OCI-LY3 (cell line): Measurements from ENCODE around the gene PIH1D1.
A peak's percentile ranks its signal among the peaks of the same experiment; 100 is the strongest.

ENCODE experiments used
- H2AFZ ChIP-seq: fragments of 200-600, 300-600 bp; shearing (Covaris generic); 2 replicates; pipeline ENCODE4 v1.6.0; 2014; ENCODE audit warnings: antibody characterized with exemption, low read depth, low read length
- H3K27ac ChIP-seq: fragments of 200-600, 300-600 bp; sonication (generic); 2 replicates; pipeline ENCODE4 v1.5.1; 2014; ENCODE audit warnings: mild to moderate bottlenecking, low read length, moderate library complexity, mixed read lengths
- H3K27me3 ChIP-seq: fragments of 200-600, 300-600 bp; sonication (generic); 2 replicates; pipeline ENCODE4 v1.6.1; 2014; ENCODE audit warnings: low read depth, low read length, mixed read lengths
- H3K36me3 ChIP-seq: fragments of 200-600, 300-600 bp; sonication (generic); replicated peaks from 2 replicates; pipeline ENCODE3; 2014; ENCODE audit warnings: low read depth, low read length, mixed read lengths
- H3K4me1 ChIP-seq: fragments of 300-600, 200-600 bp; sonication (generic); 2 replicates; pipeline ENCODE4 v1.6.1; 2014; ENCODE audit warnings: low read length, mixed read lengths
- H3K4me2 ChIP-seq: fragments of 200-600, 300-600 bp; sonication (generic); 2 replicates; pipeline ENCODE4 v1.6.1; 2014; ENCODE audit warnings: low read length, mixed read lengths
- H3K4me3 ChIP-seq: fragments of 300-600, 200-600 bp; sonication (generic); 2 replicates; pipeline ENCODE4 v1.5.1; 2014; ENCODE audit warnings: antibody characterized with exemption, mild to moderate bottlenecking, low read length, moderate library complexity
- H3K79me2 ChIP-seq: fragments of 300-600, 200-600 bp; shearing (Covaris generic); 2 replicates; pipeline ENCODE4 v1.6.1; 2014; ENCODE audit warnings: mild to moderate bottlenecking, low read length, mixed read lengths
- H3K9ac ChIP-seq: fragments of 300-600, 200-600 bp; shearing (Covaris generic); 2 replicates; pipeline ENCODE4 v1.6.0; 2014; ENCODE audit warnings: mild to moderate bottlenecking, low read length, moderate library complexity
- H3K9me3 ChIP-seq: fragments of 200-600, 300-600 bp; shearing (Covaris generic); 2 replicates; pipeline ENCODE4 v1.6.1; 2014; ENCODE audit warnings: low read length, mixed read lengths; ENCODE audit not compliant: insufficient read depth
- H4K20me1 ChIP-seq: fragments of 200-600, 300-600 bp; sonication (generic); 2 replicates; pipeline ENCODE4 v1.6.1; 2016; ENCODE audit warnings: low read length, mixed read lengths; ENCODE audit not compliant: insufficient read depth
- CTCF ChIP-seq: fragments of 200-600, 300-600 bp; sonication (generic); IDR thresholded peaks from 2 replicates; pipeline ENCODE4 v1.5.1; 2014; ENCODE audit warnings: antibody characterized with exemption, low read length, low read depth
- EZH2phosphoT487 ChIP-seq: fragments of 200-600 bp; shearing (Covaris generic); IDR thresholded peaks from 2 replicates; pipeline ENCODE4 v1.6.1; 2018; ENCODE audit warnings: antibody characterized with exemption, mixed run types, low read depth

PIH1D1 gene

GRCh38 chr19:49442771-49443365 is 8.7 kb downstream of the PIH1D1 start:
- Histone ChIP-seq H3K4me3 (peak overlapping the region; percentile 82), H3K27me3 (peaks cover 38% of the 10 kb centered on the region), H3K36me3 (peaks cover 16% of the 10 kb centered on the region), H3K9me3 (no peaks in the 10 kb centered on the region), H3K4me1 (peaks cover 4% of the 10 kb centered on the region; the same call in 1 of the 2 replicates), H3K4me2 (peak overlapping the region; percentile 74), H2AFZ (peak overlapping the region; percentile 87), H3K27ac (0 out of 2 replicates have a peak overlapping the region, but pooled peaks have one; percentile 7), H3K79me2 (no peaks in the 10 kb centered on the region), H4K20me1 (no peaks in the 10 kb centered on the region), H3K9ac (peak overlapping the region; percentile 66)
- TF ChIP-seq CTCF (no peak), EZH2phosphoT487 (no peak)

GRCh38 chr19:49442354-49442753 is 9.3 kb downstream of the PIH1D1 start:
- Histone ChIP-seq H2AFZ (no peak overlapping the region), H4K20me1 (no peaks in the 10 kb centered on the region), H3K27me3 (peaks cover 43% of the 10 kb centered on the region), H3K4me1 (peaks cover 4% of the 10 kb centered on the region; the same call in 1 of the 2 replicates), H3K4me3 (peak overlapping the region; percentile 82), H3K9ac (peak overlapping the region; percentile 66; the same call in 1 of the 2 replicates), H3K9me3 (no peaks in the 10 kb centered on the region), H3K79me2 (no peaks in the 10 kb centered on the region), H3K36me3 (peaks cover 11% of the 10 kb centered on the region), H3K27ac (no peak overlapping the region), H3K4me2 (peak overlapping the region; percentile 74)
- TF ChIP-seq CTCF (no peak), EZH2phosphoT487 (no peak)

- H2AFZ ChIP-seq = no peak overlapping the region
- no peak overlapping the region for H3K27ac ChIP-seq
- no peak overlapping the region for H3K9ac ChIP-seq
- H3K79me2 ChIP-seq = no peaks in the 10 kb centered on the region
- H3K4me3 ChIP-seq = peak overlapping the region; percentile 82
- H3K9me3 ChIP-seq = no peaks in the 10 kb centered on the region
- peaks cover 45% of the 10 kb centered on the region for H3K27me3 ChIP-seq
- no peak for TF ChIP-seq CTCF
- no peak for TF ChIP-seq EZH2phosphoT487
- peak overlapping the region; percentile 74; the same call in 1 of the 2 replicates for H3K4me2 ChIP-seq
- H4K20me1 ChIP-seq = no peaks in the 10 kb centered on the region
- peaks cover 7% of the 10 kb centered on the region for H3K36me3 ChIP-seq
- H3K4me1 ChIP-seq = peaks cover 4% of the 10 kb centered on the region; the same call in 1 of the 2 replicates
These were observed 9.7 kb downstream of the PIH1D1 start for GRCh38 chr19:49441960-49442350.

- H3K27ac ChIP-seq = no peak within 1 kb of the TSS
- H3K4me2 ChIP-seq = peak within 1 kb of the TSS; percentile 74
- H2AFZ ChIP-seq = no peak within 1 kb of the TSS
- H3K4me3 ChIP-seq = peak within 1 kb of the TSS; percentile 82
- peaks cover 48% of the 10 kb centered on the region for H3K27me3 ChIP-seq
- H3K9me3 ChIP-seq = no peaks in the 10 kb centered on the region
- H3K36me3 ChIP-seq = peaks cover 2% of the 10 kb centered on the region
- no peak for TF ChIP-seq CTCF
- TF ChIP-seq EZH2phosphoT487 = no peak
- H3K79me2 ChIP-seq = no peaks in the 10 kb centered on the region
- H4K20me1 ChIP-seq = no peaks in the 10 kb centered on the region
- H3K9ac ChIP-seq = peak within 1 kb of the TSS; percentile 66; the same call in 1 of the 2 replicates
- H3K4me1 ChIP-seq = peaks cover 4% of the 10 kb centered on the region; the same call in 1 of the 2 replicates
These were observed 10.2 kb downstream of the PIH1D1 start, which contains the start of gene SLC17A7 for GRCh38 chr19:49441210-49441959. TSS of gene SLC17A7 (minus strand) at chr19:49441527. CDS start at chr19:49441379, 148 bp downstream.
